GM21526 (cell line): ENCODE measurements around the gene ANKFY1.
"Not testable (repeated sequence)": the region's sequence is repeated elsewhere in the genome, so short reads cannot be mapped to it uniquely, and the experiment has no call there.

Experiments used
- ATAC-seq: cut with Tn5 transposase; IDR thresholded peaks from one replicate; pipeline ENCODE4 v1.9.1; 2021; ENCODE audit warnings: moderate library complexity; ENCODE audit not compliant: unreplicated experiment, low FRiP score

ANKFY1 gene

DNA sequence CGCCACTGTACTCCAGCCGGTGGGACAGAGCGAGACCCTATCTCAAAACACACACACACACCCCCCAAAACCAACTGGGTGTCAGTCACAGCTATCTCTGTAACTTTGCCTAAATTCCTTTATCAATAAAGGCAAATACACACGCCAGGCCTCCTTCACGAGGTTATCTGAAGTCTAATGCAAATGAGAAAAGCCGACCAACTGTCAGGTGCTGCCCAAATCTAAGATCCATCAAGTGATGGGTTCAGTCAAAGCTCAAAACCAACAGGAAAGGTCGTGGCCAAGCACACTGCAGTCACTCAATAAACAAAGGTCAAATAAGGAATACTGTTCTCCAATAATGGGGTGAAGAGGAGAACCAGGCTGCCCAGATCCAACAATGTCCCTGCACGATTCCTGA, 1.1 kb downstream of the ANKFY1 start:
- ATAC-seq: no peak

- no peak for ATAC-seq
Measured at GRCh38 chr17:4261452-4261851, 2.3 kb downstream of the ANKFY1 start.

DNA sequence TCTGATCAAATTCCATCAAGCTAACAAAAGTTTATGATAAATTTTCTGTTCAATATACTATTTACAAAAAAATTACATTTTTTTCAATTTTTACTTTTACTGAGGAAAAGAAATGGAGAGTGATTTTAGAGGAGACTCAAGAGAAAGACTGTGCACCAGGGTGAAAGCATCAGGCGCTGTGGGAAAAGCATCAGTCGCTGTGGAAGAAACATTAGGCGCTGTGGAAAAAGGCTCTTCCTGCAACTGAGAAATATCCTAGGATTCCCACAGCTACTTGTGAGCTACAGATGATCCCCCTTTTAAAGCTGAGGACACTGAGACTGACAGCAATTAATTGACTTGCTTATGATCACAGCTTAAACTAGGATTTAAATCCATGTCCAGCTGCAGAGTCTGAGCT, 4.9 kb downstream of the ANKFY1 start:
- ATAC-seq: no peak

GRCh38 chr17:4256952-4257351, 6.8 kb downstream of the ANKFY1 start:
- ATAC-seq: no peak

GRCh38 chr17:4255271-4255670, 8.5 kb downstream of the ANKFY1 start:
- not testable (repeated sequence) for ATAC-seq

GRCh38 chr17:4250887-4251286, 12.9 kb downstream of the ANKFY1 start:
- no peak for ATAC-seq

DNA sequence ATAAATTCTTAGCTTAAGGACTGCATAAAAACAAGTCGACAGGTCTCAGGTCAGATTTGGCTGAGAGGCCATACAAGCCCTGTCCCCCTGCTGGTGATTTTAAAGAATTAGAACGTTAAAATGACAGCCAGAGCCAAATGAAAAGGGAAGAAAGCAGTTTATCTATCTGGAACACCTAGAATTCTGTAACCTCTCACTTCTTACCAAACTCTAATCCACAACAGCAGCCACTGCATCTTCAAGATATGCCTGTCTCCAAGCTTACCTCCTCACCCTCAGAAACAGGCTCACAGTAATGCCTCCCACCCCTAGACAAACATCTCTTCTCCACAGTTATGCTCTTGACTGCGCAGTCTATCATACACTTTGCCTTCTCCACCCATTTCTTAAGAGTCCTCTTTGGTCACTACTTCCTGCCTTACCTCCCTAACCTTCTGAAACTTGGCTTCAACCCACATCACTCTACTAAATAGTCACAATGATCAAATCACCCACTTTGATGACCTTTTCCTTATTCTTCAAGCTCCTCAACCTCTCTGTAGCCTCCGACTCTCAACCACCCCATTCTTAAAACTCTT, 14.2 kb downstream of the ANKFY1 start:
- no peak for ATAC-seq

DNA sequence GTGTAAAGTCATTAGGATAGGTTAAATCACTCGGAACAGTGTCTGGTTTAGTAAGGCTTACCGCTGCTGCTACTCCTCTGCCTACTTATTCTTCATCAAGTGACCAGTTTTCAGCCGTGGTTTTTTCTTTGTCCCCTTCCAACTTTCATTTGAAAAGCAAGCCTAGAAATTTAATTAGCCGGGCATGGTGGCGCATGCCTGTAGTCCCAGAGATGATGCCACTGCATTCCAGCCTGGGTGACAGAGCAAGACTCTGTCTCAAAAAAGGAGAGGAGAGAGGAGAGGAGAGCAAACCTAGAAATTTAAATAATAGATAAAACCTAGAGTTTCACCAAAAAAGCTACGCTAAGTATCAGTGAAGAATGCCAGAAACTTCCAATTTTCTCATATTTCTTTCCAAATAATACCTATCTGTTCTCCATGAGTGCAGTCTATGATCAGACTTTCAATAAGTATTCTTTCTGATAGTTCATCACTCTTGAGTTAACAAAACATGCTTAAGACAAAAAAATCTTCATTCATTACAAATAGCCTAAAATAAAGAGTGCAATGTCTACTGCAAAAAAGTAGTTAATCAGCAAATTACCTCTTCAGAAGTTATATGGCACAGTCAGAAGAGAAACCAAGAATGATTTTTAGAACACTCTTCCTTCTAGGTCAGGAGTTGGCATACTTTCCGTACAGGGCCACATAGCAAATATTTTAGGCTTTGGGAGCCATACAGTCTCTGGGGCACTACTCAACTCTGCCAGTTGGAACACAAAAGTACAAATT, 15.1 kb downstream of the ANKFY1 start:
- no peak for ATAC-seq

DNA sequence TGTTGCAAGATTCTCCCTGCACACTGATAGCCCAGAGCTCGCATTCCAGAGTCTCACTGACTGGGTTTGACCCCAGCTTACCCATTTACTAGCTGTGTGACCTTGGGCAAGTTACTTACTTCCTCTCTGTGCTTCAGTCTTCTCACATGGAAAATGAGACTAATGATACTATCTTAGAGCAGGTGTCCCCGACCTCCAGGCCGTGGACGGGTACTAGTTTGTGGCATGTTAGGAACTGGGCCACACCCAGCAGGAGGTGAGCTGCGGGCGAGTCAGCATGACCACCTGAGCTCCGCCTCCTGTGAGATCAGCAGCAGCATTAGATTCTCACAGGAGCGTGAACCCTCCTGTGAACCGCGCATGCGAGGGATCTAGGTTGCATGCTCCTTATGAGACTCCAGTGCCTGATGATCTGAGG, 15.8 kb downstream of the ANKFY1 start:
- no peak for ATAC-seq

DNA sequence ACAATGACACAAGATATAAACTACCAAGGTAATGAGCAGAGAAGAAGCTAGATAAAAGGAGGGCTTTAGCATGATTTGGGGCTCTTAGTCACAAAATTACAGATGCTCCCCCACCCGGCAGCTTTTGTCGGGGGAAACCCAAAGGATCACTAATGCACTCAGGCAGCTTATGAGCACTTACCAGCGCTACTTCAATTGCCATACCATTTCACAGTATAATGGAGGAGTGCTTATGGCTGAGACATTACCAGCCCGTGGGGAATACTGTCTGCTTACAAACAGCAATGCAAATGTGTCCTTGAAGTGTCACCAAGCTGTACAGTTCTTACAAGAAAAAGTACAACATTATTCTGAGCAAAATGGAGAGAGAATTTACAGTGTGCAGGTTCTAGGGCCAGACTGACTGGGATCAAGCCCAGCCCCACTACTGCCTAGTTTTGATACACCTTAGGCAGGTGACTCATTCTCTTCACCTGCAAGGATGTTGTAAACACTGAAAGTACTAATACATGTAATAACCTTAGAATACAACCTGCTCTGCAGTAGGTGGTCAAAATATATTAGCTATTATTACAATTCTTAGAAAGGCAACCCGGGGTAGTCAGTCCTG, 16.3 kb downstream of the ANKFY1 start:
- no peak for ATAC-seq

DNA sequence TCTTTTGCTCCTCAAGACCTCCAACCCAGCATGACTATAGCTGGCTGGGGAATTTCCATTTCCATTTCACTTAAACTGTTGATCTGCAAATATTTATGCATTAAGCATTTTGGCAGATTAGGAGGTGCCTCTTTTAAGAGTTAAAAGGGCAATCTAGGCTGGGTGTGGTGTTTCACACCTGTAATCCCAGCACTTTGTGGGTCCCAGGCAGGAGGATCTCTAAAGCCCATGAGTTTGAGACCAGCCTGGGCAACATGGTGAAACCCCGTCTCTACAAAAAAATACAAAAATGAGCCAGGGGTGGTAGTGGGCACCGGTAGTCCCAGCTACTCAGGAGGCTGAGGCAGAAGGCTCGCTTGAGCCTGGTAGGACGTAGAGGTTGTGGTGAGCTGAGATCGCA, 17.1 kb downstream of the ANKFY1 start:
- ATAC-seq: no peak

DNA sequence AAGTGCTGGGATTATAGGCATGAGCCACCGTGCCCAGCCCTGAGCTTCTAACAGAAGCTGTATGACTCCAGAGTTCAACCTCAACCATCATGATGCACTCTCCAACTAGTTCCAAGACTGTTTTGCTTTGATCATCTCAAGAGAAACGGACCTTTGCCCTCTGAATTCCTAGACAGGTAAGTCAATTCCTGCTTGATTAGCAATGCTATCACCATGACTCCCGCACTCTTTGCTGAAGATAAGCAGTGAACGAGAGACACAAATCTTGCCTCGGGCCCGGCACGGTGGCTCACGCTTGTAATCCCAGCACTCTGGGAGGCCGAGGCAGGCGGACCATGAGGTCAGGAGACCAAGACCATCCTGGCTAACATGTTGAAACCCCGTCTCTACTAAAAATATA, 22.2 kb downstream of the ANKFY1 start:
- no peak for ATAC-seq

- ATAC-seq: no peak
Measured at GRCh38 chr17:4236456-4236855, 27.3 kb downstream of the ANKFY1 start.

DNA sequence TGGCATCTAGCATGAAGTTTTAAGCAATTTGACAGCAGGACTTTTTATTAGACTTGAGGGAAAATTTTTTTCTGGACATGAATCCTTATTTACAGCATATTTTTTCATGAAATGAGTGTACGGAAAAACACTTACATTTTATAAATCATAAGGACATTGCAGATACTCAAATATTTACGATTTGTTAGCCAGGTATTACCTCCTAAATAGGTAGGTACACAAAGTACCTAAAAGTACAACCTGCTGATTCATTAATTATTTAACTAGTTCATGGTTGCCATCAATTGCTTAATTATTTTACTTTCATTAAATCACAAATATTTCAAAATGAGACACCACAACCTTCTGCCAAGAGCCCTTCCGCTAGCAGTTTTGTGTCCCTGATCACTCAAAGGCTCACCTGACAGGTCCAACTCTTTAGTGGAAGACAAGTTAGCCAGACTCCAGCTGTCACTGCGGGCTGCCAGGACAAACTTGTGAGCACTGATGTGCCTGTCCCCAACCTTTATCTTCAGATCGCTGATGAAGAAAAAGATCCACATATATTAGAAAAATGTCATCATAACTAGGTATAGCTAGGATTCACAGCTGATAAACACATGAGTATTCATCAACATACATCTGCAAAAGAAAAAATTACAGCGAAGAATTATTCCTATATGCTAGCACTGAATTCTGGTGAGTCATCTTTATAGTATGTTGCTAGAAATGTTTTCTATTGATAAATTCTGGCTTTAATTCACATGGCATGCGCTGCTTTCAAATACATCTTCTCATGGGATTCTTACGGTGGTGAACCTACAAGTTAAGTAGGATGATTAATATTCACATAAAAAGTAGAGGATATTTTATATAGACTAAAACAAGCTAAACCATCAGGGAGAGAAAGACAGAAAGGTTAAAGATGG, 28.2 kb downstream of the ANKFY1 start:
- ATAC-seq: no peak

- ATAC-seq: no peak
Measured at GRCh38 chr17:4234401-4234800, 29.4 kb downstream of the ANKFY1 start.

- ATAC-seq: no peak
Measured at GRCh38 chr17:4233668-4234258, 30.0 kb downstream of the ANKFY1 start.

DNA sequence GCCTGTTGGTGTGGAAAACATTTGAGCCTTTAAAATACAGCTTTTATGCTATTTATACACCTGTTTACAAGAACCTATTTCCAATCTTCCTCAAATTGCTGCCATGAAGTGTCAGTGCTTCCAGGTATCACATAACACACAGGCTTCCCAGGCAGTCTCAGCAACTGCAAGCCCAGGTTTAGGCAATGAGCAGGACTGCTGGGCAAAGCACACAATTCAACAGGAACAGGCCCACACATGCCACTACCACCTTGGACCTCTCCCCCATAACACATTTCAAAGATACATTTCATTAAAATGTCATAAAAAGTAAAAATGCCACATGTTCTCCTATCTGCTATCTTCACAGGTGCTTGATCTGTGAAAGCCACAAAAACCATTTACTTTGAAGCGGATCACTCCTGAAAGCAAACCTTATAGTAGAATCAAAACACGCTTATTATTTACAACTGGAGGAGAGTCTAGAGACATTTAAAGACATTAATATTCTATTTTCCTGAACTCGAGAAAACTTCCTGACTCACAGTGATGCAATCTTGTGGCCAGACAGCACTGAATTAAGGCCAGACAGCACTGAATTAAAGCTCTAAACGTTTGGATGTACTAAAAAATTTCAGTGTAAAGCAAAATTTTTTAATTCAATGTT, 31.5 kb downstream of the ANKFY1 start:
- ATAC-seq: no peak

DNA sequence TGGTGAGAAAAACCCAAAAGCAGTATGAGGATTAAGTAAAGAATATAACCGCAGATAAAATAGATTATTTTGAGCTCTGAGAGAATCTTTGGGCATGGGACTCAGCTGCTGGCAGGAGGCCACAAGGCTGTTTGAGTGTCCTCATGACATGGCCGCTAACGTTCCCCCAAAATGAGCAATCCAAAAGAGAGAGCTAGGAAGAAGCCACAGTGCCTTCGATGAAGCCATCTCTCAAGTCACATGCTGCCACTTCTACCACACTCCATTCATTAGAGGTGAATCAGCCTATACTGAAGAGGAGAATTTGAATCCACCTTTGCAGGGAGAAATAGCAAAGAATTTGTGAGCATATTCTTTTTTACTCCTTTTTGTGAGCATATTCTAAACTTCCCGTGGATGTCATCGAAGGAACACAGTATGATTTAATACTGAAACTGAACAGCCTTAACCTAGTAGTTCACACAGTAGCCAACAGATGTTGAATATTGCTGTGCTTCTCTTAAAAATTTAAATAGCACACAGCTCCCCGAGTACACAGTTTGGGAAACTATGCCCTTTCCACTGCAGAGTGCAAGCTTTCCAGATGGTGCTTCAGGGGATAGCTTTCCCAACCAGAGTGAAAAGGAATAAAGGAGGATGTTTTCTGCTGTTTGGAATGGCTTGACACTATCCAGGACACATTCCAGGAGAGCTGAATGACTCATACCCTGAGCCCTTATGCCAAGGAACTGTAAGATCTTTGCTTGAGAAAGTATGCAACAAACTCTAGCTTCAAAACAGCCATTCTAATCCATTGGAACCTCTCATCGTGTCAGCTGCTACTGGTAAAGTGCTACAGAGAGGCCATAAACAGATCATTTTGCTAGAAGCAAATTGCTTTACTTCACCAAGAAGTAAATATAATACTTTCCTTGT, 33.9 kb downstream of the ANKFY1 start:
- no peak for ATAC-seq
